Endothelial cell of umbilical vein (primary cell): ENCODE data around the gene SLC6A18. TPM values are rescaled to one million over a fixed set of nuclear protein-coding genes. Genes with fewer than 3 reads are reported as not detected.

Source experiments
- BruUV-seq: library from RNA; stranded (reverse); fragments of 400-500 nt; replicated peaks from 2 replicates; lab custom pipeline; 2021; lab: Mats Ljungman, UMichigan
- CTCF ChIA-PET: fragments of 300-600, 350-600 bp; sonication (Branson Sonifier 250); formaldehyde crosslinking; loops from one replicate; lab custom pipeline; 2021; ENCODE audit warnings: antibody characterized with exemption, inconsistent platforms; lab: Charles Lee
- POLR2A ChIA-PET: fragments of 300-600, 350-600 bp; sonication (Branson Sonifier 250); formaldehyde crosslinking; loops from one replicate; lab custom pipeline; 2021; ENCODE audit warnings: antibody characterized with exemption, inconsistent platforms; lab: Charles Lee
- DNase-seq: peaks from one replicate; pipeline ENCODE4 v3.0.0-alpha.2; 2011; ENCODE audit warnings: low read depth, low spot score
- FAIRE-seq: peaks from 2 replicates; lab custom pipeline; 2011; peaks lifted over from hg19 to GRCh38; lab: Jason Lieb, UNC
- H2AFZ ChIP-seq: 2 replicates; pipeline ENCODE4 v1.6.0; 2012; ENCODE audit warnings: low read depth, low read length, control low read depth, inconsistent platforms
- H3K27ac ChIP-seq: 2 replicates; pipeline ENCODE4 v1.5.1; 2011; ENCODE audit warnings: low read depth, mild to moderate bottlenecking, control low read depth, low read length, moderate library complexity; ENCODE audit not compliant: insufficient read depth
- H3K27me3 ChIP-seq, 2 experiments: 2 replicates each; pipeline versions ENCODE4 v1.6.0 to v1.6.1; 2011; ENCODE audit warnings: low read length in 2 of 2, mixed read lengths in 1 of 2; ENCODE audit not compliant: control insufficient read depth in 2 of 2, insufficient read depth in 2 of 2
- H3K36me3 ChIP-seq, 2 experiments: 2 replicates in 1 of 2; 3 replicates in 1 of 2; pipeline ENCODE4 v1.5.1; 2011; ENCODE audit warnings: low read length in 2 of 2, mild to moderate bottlenecking in 1 of 2, moderate library complexity in 1 of 2; ENCODE audit not compliant: control insufficient read depth in 2 of 2, insufficient read depth in 2 of 2; ENCODE audit errors: extremely low read depth in 1 of 2
- H3K4me1 ChIP-seq: 3 replicates; pipeline ENCODE4 v1.5.1; 2011; ENCODE audit warnings: mild to moderate bottlenecking, low read length; ENCODE audit not compliant: control insufficient read depth, insufficient read depth; ENCODE audit errors: extremely low read depth
- H3K4me2 ChIP-seq: 2 replicates; pipeline ENCODE4 v1.6.1; 2011; ENCODE audit warnings: low read length, control low read depth, mixed read lengths; ENCODE audit not compliant: insufficient read depth
- H3K4me3 ChIP-seq, 3 experiments: fragments of 200-600 bp in 1 of 3; sonication (generic), shearing (Covaris generic) in 1 of 3; replicated peaks in 1 of 3; 2 replicates each; pipeline ENCODE4 v1.5.1; 2011 to 2016; ENCODE audit warnings: control low read depth in 3 of 3, low read length in 3 of 3, mild to moderate bottlenecking in 2 of 3, inconsistent platforms in 1 of 3, low read depth in 1 of 3, moderate library complexity in 1 of 3; ENCODE audit not compliant: insufficient read depth in 1 of 3
- H3K79me2 ChIP-seq: 2 replicates; pipeline ENCODE4 v1.6.0; 2012; ENCODE audit warnings: low read length, inconsistent platforms; ENCODE audit not compliant: control insufficient read depth, insufficient read depth
- H3K9ac ChIP-seq: replicated peaks from 2 replicates; pipeline ENCODE3; 2011; ENCODE audit warnings: low read length, control low read depth; ENCODE audit not compliant: insufficient read depth; ENCODE audit errors: extremely low read depth
- H3K9me1 ChIP-seq: replicated peaks from 3 replicates; pipeline ENCODE4 v1.6.0; 2011; ENCODE audit warnings: mild to moderate bottlenecking, low read length; ENCODE audit not compliant: control insufficient read depth, insufficient read depth; ENCODE audit errors: extremely low read depth
- H3K9me3 ChIP-seq: replicated peaks from 2 replicates; pipeline ENCODE4 v1.5.1; 2012; ENCODE audit warnings: low read length, inconsistent platforms; ENCODE audit not compliant: control insufficient read depth, insufficient read depth
- H4K20me1 ChIP-seq: replicated peaks from 2 replicates; pipeline ENCODE3; 2011; ENCODE audit warnings: mild to moderate bottlenecking, low read length; ENCODE audit not compliant: control insufficient read depth, insufficient read depth; ENCODE audit errors: extremely low read depth
- CTCF ChIP-seq, 2 donors: IDR thresholded peaks; 1 replicate in 1 of 2; 2 replicates in 1 of 2; pipeline ENCODE4 v1.5.1; 2011; ENCODE audit warnings: low read length in 2 of 2, mild to moderate bottlenecking in 2 of 2, moderate library complexity in 2 of 2, control low read depth in 1 of 2, inconsistent platforms in 1 of 2, low read depth in 1 of 2; ENCODE audit not compliant: insufficient read depth in 1 of 2; ENCODE audit errors: extremely low read depth in 1 of 2
- EZH2 ChIP-seq: IDR thresholded peaks from 2 replicates; pipeline ENCODE4 v1.6.1; 2012; ENCODE audit warnings: borderline replicate concordance, low read depth, mild to moderate bottlenecking, moderate library complexity, low read length, inconsistent platforms; ENCODE audit not compliant: severe bottlenecking
- FOS ChIP-seq: IDR thresholded peaks from 2 replicates; pipeline ENCODE4 v1.6.1; 2011; ENCODE audit warnings: mild to moderate bottlenecking, low read length, moderate library complexity, borderline replicate concordance; ENCODE audit not compliant: insufficient read depth
- GATA2 ChIP-seq: IDR thresholded peaks from 2 replicates; pipeline ENCODE4 v1.7.0; 2011; ENCODE audit warnings: low read depth, mild to moderate bottlenecking, moderate library complexity, mixed read lengths, low read length; ENCODE audit not compliant: insufficient read length, insufficient read depth
- JUN ChIP-seq: IDR thresholded peaks from 2 replicates; pipeline ENCODE4 v1.6.1; 2011; ENCODE audit warnings: borderline replicate concordance, low read depth; ENCODE audit not compliant: insufficient read length, insufficient read depth
- MAX ChIP-seq: IDR thresholded peaks from 2 replicates; pipeline ENCODE4 v1.6.1; 2011; ENCODE audit not compliant: insufficient read depth, insufficient read length
- MYC ChIP-seq: IDR thresholded peaks from one replicate; pipeline ENCODE4 v1.6.1; 2011; ENCODE audit warnings: mild to moderate bottlenecking, low read depth, low read length
- POLR2A ChIP-seq: IDR thresholded peaks from 2 replicates; pipeline ENCODE4 v1.6.1; 2012; ENCODE audit warnings: low read depth, mild to moderate bottlenecking, control low read depth, low read length
- POLR2AphosphoS5 ChIP-seq: IDR thresholded peaks from 2 replicates; pipeline ENCODE4 v1.6.1; 2012; ENCODE audit warnings: low read depth, mild to moderate bottlenecking, control low read depth, low read length, moderate library complexity; ENCODE audit not compliant: insufficient read depth
- dilution Hi-C: fragments of 300-500 bp; cut with MboI; formaldehyde crosslinking; loops from one replicate; pipeline ENCODE4 v1.15.0; 2019; ENCODE audit warnings: low sequenced_read_pairs; ENCODE audit not compliant: extremely low pct_ligation_motif_present
- intact Hi-C: fragments of 100-400 bp; cut with micrococcal nuclease; formaldehyde crosslinking; loops from one replicate; pipeline ENCODE4 v1.10.0; 2022
- polyA plus RNA-seq, 4 experiments: library from polyadenylated mRNA; depleted of rRNA in 3 of 4; stranded (reverse) in 3 of 4; unstranded in 1 of 4; fragments of >200 nt; gene quantifications; 2 replicates each; pipeline versions ENCODE4 v1.2.1 to v1.2.3, GENCODE V29; 2011 to 2012; ENCODE audit warnings: missing spikeins in 1 of 4
- total RNA-seq: library from RNA; stranded (reverse); gene quantifications from 2 replicates; pipeline ENCODE4 v1.2.3, GENCODE V29; 2021

The SLC6A18 gene
- total and polyA plus RNA-seq, 2 donors (not counting 3 experiments of a cell fraction or from before 2014, with no cell fraction given) = not detected

- Histone ChIP-seq H4K20me1 (no peaks in the 10 kb centered on the region), H3K79me2 (no peaks in the 10 kb centered on the region), H3K36me3 (no peaks in the 10 kb centered on the region), H3K27ac (no peak overlapping the region), H3K4me3 (no peak overlapping the region), H3K9me1 (no peaks in the 10 kb centered on the region), H2AFZ (no peak overlapping the region), H3K9me3 (no peaks in the 10 kb centered on the region), H3K9ac (no peak overlapping the region), H3K27me3 (no peaks in the 10 kb centered on the region), H3K4me2 (no peak overlapping the region), H3K4me1 (no peaks in the 10 kb centered on the region)
- intact Hi-C loops (no loop called here), dilution Hi-C loops (no loop called here)
- ChIA-PET CTCF (interaction anchor here (4.0 kb wide), 1 partner anchor 439 kb away, joined by 55 read pairs; no protein-coding TSS in a partner anchor), POLR2A (no interaction called here)
- no TSS peak for BruUV-seq
- TF ChIP-seq MYC (no peak), GATA2 (no peak), CTCF (IDR thresholded peaks at IDR 0.05; ENCODE audit: extremely low read depth in 1 of 2, insufficient read depth in 1 of 2, low read depth in 1 of 2, low read length in 2 of 2) (no peak), MAX (no peak), JUN (no peak), FOS (no peak), EZH2 (no peak), POLR2AphosphoS5 (no peak), POLR2A (no peak)
- FAIRE-seq (no peak), DNase-seq (no peak)
Measured at GRCh38 chr5:1206521-1207412, 18.4 kb upstream of the SLC6A18 start.
